Raji (cell line): ENCODE results near the gene DND1.

ENCODE experiments used
- POLR2A ChIP-seq: IDR thresholded peaks from 2 replicates; pipeline ENCODE4 v1.6.1; 2011; ENCODE audit warnings: low read depth, low read length, control low read depth; ENCODE audit not compliant: insufficient read depth

DND1 gene

DNA sequence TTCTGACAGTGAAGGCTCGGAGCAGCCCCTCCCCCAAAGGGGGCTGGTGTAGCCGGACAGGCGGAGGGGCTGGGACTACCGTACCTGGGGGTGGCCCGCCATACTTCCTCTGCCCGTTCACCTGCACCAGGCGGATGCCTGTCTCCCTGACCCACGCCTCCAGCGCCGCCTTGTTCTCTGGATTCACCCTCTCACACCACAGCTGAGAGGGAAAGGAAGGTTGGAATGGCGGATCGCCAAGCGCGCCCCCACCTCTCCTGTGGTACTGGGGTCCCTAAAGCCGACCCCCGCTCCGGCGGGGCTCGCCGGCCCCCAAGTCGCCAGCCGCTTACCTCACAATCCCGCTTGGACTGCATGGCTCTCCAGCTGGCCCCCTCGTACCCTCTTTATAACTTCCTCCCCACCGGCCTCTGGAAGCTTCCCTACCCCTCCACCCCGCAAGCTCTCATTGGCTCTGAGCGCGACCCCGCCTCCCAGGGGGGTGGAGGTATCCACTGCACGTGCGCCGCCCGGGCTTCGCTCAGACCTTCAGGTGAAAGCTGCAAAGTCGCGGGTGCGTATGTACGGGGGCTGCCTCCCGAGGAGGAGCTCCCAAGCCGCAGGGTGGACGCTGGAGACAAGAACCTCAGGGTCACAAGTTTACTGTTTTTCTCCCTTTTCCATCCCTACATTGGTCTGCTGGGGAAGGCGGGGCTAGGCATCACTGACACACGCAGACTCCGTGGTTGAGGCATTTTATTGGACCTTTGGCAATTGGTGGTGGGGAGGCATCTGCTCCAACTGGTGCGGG, at the start of gene DND1:
Gene DND1, minus strand, starts transcription at position 390 of the 790 bp plus-strand sequence. Its CDS starts 34 bp downstream, at position 356.
- TF ChIP-seq POLR2A, result no peak

DNA sequence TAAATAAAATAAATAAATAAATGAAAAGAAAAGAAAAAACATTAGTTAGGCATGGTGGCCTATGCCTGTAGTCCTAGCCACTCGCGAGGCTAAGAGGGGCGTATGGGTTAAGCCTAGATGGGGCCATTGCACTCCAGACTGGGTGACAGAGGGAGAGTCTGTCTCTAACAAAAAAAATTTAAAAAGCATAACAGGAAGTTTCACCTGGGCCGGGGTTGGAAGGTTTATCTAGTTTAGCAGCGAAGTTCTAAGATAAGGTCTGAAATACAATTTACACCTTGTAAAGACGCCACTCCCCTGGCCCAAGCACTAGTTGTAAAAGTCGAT, 44.9 kb upstream of the DND1 start:
- TF ChIP-seq POLR2A, result no peak

DNA sequence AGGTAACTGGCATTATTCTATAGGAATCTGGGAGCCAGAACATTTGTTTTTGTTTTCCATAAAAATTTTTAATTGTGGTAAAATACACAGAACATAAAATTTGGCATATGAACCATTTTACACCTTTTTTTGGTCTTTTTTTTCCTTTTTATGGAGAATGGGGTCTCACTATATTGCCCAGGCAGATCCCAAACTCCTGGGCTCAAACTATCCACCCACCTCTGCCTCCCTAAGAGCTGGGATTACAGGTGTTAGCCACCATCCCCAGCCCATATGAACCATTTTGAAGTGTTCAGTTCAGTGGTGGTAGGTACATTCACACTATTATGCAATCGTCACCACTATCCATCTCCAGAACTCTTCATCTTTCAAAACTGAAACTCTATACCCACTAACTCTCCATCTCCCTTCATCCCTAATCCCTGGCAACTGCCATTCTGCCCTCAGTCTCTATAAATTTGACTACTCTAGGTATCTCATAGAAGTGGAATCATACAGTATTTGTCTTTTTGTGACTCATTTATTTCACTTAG, 40.3 kb upstream of the DND1 start:
- TF ChIP-seq POLR2A, result no peak

DNA sequence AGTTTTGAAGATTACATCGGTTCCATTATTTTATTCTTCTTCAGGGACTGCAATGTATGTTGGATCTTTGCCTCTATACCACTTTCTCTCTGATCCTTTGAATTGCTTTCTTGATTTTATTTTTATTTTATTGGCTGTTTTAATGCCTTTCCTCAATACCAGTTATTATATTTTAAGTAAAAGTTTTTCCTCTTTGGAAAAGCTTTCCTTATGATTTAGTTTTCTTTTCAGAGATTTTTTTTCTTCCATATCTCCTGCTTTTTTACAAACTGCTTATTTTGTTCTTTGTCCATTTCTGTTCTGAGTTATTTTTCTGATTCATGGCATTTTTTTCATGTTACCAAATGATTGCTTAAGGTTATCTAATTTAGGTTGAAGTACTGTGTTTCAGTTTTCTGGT, 38.4 kb upstream of the DND1 start:
- TF ChIP-seq POLR2A, result no peak

DNA sequence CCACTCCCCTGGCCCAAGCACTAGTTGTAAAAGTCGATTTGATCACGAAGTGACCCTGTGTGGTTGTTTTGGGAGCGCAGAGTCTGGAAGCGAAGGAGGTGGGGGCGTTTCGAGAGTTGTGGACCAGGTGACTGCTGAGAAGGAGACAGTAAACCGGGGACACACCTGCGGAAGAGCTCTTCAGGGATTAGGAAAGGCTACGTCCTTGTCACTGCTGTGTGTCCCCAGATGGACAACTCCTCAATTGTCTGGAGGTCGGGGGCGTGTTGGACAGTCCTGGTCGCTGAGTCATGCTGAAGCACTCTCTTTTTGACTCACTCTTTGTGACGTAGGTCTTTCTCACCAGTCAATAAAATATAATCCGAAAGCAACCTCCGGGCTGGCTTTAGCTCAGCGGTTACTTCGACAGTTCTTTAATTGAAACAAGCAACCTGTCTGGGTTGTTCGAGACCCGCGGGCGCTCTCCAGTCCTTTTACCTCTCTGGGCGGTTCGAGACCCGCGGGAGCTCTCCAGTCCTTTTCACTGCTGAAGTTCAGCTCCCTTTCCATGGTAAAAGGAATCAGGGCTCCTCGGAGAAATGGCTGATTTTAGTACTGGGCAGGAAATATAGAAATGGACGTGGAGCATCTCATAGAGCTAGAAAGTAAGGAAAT, 37.6 kb upstream of the DND1 start:
- 0 out of 2 replicates have a peak, but pooled peaks have one; percentile 29 for TF ChIP-seq POLR2A

DNA sequence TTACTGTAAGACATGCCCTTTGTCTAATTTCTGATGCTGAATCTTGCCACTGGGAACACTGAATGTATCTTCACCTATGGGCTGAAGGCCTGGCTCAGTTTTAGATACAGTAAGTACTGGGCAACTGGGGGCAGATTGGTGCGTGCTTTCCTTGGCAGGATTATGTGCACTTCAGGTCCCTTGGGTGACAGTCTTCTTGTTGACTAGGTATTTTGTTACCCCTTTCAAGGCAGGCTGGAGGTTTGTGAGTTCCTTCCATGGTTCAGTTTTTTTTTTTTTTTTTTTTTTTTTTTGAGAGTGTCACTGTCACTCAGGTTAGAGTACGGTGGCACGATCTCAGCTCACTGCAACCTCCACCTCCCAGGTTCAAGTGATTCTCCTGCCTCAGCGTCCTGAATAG, 34.4 kb upstream of the DND1 start:
- no peak for TF ChIP-seq POLR2A

DNA sequence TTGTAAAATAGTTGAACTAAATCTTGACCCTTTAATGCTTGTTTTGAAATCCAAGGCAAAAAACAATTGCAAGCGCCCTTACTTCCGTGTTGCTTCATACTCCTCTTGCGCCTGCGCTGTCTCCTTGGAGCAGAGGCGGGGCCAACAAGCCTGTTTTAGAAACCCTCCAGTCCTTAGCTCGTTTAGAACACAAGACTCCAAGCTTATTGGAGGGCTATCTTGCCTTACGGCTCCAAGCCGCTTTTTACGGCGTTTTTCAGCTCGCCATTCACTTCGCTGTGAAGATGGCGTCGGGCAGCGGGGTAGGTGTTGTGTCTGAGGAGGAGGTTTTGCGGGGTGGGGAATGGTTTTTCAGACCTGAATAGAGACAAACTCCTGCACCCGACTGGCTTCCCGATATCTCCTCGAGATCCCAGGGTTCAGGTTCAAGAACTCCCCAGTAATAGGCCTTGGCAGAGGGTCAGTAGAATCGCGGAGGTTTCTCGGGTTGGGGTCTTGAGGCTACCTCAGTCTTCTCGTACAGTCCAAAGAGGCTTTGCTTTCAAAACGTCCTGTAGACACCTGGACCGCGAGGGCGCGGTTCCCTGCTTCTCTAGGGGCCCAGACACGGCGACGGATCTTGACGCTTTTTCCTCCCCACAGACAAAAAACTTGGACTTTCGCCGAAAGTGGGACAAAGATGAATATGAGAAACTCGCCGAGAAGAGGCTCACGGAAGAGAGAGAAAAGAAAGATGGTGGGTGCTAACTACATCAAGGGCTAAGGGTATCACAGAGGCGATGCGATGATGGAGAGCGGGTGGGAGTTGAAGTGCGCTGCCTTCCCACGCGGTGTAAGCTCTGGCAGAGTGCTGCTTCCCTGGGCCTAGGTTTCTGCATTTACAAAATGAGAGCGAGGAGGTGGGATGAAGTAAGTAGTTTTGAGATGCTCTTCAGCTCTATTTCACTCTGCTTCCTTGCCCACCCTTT, 27.1 kb upstream of the DND1 start, which contains the start of gene ZMAT2:
Gene ZMAT2, plus strand, starts transcription at position 271 of the 968 bp plus-strand sequence. Its CDS starts 14 bp downstream, at position 285.
- TF ChIP-seq POLR2A, result peak; percentile 74

DNA sequence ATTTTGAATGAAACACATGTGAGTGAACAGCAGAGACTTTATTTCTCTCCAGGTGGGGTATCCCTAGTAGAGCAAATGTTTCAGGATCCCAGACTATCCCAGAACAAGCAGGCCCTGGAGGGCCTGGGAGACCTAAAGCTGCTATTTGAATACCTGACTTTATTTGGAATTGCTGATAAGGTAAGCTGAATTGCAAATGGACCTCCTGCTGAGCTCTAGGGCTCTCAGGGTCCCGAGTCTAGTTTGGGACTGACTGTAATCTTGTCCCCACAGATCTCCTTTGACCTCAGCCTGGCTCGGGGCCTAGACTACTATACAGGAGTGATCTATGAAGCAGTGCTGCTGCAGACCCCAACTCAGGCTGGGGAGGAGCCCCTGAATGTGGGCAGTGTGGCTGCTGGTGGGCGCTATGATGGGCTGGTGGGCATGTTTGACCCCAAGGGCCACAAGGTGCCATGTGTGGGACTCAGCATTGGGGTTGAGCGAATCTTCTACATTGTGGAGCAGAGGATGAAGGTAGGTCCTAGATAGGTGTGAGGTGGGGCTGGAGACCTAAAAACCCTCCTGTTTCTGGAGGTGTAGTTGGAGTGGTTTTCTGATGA, 23.6 kb upstream of the DND1 start:
- no peak for TF ChIP-seq POLR2A

DNA sequence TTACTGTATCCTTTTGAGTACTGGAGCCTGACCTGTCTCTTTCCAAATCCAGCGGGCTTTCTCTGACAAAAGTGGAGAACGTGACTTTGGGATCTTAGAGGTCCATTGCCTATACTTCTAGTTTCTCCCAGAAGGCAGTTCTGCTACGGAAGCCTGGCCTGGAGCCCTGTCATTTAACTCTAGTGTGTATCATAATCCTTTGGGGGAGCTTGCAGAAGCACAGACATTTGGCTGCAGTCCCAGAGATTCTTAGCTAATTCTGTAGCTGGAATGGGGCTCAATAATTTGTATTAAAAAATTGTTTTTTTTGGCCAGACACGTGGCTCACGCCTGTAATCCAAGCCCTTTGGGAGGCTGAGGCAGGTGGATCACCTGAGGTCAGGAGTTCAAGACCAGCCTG, 20.9 kb upstream of the DND1 start:
- no peak for TF ChIP-seq POLR2A

DNA sequence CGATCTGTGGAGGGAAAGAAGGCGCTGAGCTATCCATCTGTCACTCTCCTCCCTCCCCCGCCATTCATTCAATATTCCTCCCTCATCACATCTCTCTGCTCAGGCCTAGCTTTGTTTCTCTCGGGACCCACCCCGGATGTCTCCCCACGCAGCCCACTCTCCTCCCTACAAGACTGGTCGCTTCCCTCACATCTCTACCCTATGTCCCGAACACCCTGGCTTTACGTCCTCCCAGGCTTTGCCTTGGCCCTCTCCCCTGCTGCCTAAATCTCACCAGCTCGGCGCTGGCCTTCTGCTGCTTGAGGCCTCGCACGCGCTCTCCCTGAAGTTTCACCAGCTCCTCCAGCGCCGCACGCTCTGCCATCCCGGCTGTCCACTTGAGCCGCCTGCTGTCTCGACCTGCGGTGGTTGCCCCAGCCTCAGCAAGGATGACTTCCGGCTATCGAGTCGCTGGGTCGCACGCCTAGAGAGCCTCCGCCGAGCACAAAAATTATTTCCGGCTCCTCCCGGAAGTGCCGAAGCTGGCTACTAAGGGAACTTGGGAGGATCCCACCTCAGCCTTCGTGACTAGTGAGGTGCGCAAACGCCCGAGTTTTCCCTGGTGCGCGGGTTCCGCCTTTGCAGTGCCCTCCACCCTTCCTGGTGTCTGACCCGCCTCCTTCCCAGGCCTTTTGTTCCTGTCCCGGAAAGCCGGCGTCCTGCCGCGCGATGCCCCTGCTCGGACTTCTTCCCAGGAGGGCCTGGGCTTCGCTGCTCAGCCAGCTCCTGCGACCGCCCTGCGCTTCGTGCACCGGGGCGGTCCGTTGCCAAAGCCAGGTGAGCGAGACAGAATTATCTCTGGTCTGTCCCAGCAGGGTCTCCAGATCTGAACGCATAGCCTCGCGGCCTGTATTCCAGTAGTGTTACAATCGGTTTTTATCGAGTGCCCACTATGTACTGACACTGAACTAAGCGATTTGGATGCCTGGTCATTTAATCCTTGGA, 17.9 kb upstream of the DND1 start, which contains the start of the genes HARS1 and HARS2:
Gene HARS1, minus strand, starts transcription at position 430 of the 984 bp plus-strand sequence. Its CDS starts 66 bp downstream, at position 364.
Gene HARS2, plus strand, starts transcription at position 515 of the 984 bp plus-strand sequence. Its CDS starts 194 bp downstream, at position 709.
- peak; percentile 98 for TF ChIP-seq POLR2A

DNA sequence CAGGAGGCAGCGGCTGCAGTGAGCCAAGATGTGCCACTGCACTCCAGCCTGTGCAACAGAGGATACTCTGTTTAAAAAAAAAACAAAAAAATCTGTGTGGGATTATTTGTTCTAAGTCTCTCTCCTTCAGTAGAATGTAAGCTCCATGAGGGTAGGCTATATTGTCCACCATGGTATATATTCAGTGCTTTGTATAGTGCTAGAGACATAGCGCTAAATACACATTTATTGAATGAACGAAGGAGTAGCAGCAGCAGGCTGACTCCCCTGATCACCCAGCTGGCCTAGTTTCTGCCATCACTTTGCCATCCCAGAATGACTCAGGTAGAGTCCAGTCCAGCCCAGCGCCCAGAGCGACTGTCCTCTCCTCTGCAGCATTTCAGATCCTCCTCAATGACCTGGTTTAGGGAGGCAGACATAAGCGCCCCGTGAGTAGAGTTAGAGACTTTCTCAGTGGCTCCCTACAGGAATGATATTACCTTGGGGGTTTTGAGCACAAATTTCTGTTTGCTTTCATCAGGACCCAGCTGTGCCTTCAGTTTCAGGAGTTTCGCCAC, 17.1 kb upstream of the DND1 start:
- TF ChIP-seq POLR2A, result no peak

DNA sequence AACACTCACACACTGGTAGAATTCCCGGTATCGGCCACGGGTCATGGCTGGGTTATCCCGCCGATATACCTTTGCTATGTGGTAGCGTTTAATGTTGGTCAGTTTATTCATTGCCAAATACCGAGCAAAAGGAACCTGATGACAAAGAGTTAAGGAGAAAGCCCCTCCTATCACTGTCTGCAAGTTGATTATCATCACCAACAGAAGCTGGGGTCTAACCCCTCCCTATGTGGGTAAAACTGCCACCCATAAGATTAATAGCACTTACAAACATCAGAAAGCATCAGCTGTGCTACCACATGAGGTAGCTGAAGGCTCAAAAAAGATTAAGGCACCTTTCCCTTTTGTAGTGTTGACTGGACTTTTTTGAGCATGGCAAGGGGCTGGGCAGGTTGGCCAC, 5.6 kb upstream of the DND1 start:
- TF ChIP-seq POLR2A, result no peak

DNA sequence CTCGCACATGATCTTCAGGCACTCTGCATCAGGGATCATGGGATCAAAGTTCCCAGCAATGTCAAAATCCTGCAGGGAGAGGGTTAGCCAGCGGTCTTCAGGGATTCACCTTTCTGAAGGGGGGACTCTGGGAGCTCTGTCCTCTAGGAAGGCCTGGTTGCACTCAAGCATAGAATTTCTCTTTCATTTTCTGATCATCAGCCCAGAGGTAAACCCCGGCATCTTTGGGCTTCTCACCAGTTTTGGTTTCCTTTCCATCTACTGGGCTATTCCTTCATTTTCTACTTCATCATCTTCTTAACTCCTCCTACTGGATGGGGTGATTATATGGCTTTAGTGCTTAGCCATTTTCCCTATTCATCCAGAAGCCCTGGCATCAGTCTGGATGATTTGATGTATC, 4.6 kb upstream of the DND1 start:
- TF ChIP-seq POLR2A, result no peak
